GM19328 (cell line): ENCODE results near the gene AXIN2.
"Not testable (repeated sequence)": the region's sequence is repeated elsewhere in the genome, so short reads cannot be mapped to it uniquely, and the experiment has no call there.

Experiments
- ATAC-seq: cut with Tn5 transposase; IDR thresholded peaks from one replicate; pipeline ENCODE4 v1.9.1; 2021; ENCODE audit warnings: mild to moderate bottlenecking, moderate library complexity; ENCODE audit not compliant: unreplicated experiment

Gene AXIN2

GRCh38 chr17:65538675-65539529 is 22.5 kb downstream of the AXIN2 start:
- no peak for ATAC-seq

- no peak for ATAC-seq
Measured at GRCh38 chr17:65537845-65538674, 23.4 kb downstream of the AXIN2 start.

GRCh38 chr17:65537343-65537844 is 24.1 kb downstream of the AXIN2 start:
- ATAC-seq, result no peak

- no peak for ATAC-seq
Measured at GRCh38 chr17:65536573-65537342, 24.7 kb downstream of the AXIN2 start.

GRCh38 chr17:65535777-65536572 is 25.5 kb downstream of the AXIN2 start:
- no peak for ATAC-seq

- ATAC-seq, result no peak
Measured at GRCh38 chr17:65533852-65534457, 27.5 kb downstream of the AXIN2 start.

GRCh38 chr17:65533056-65533745 is 28.2 kb downstream of the AXIN2 start:
- ATAC-seq, result no peak

- ATAC-seq, result no peak
Measured at GRCh38 chr17:65532101-65532890, 29.2 kb downstream of the AXIN2 start.

- ATAC-seq, result no peak
Measured at GRCh38 chr17:65531256-65532100, 30.0 kb downstream of the AXIN2 start.

GRCh38 chr17:65530523-65531255 is 30.8 kb downstream of the AXIN2 start:
- ATAC-seq, result no peak

- ATAC-seq, result no peak
Measured at GRCh38 chr17:65529761-65530522, 31.5 kb downstream of the AXIN2 start.

GRCh38 chr17:65529040-65529633 is 32.3 kb downstream of the AXIN2 start:
- ATAC-seq, result no peak

GRCh38 chr17:65527857-65528591 is 33.4 kb downstream of the AXIN2 start:
- ATAC-seq, result no peak

- ATAC-seq, result no peak
Measured at GRCh38 chr17:65527381-65527780, 34.1 kb downstream of the AXIN2 start.

- ATAC-seq, result not testable (repeated sequence)
Measured at GRCh38 chr17:65526854-65527253, 34.6 kb downstream of the AXIN2 start.
